WTC11 (cell line): ENCODE data around the gene NALCN. TPM values are rescaled to one million over a fixed set of nuclear protein-coding genes. Genes with fewer than 3 reads are reported as not detected.

Experiments used
- ATAC-seq: fragments of 200-7000 bp; cut with Tn5 transposase; 2 replicates; pipeline ENCODE4 v1.10.0; 2021; ENCODE audit warnings: mild to moderate bottlenecking, moderate library complexity
- CTCF ChIA-PET: fragments of 300-600 bp; sonication (Branson Sonifier 250); formaldehyde crosslinking; loops from one replicate; lab custom pipeline; 2021; ENCODE audit warnings: antibody characterized with exemption; lab: Charles Lee
- POLR2A ChIA-PET: fragments of 350-600 bp; sonication (Branson Sonifier 250); formaldehyde crosslinking; loops from one replicate; lab custom pipeline; 2021; ENCODE audit warnings: antibody characterized with exemption; lab: Charles Lee
- DNase-seq: peaks from one replicate; pipeline ENCODE4 v3.0.0; 2021; ENCODE audit warnings: low spot score
- H3K27ac Mint-ChIP-seq: 2 replicates; pipeline ENCODE4 v1.8.0; 2021; ENCODE audit warnings: mixed read lengths
- H3K27me3 Mint-ChIP-seq: 2 replicates; pipeline ENCODE4 v1.8.0; 2021; ENCODE audit warnings: low read depth, mild to moderate bottlenecking, moderate library complexity, mixed read lengths
- H3K36me3 Mint-ChIP-seq: 2 replicates; pipeline ENCODE4 v1.8.0; 2021; ENCODE audit warnings: mixed read lengths
- H3K4me1 Mint-ChIP-seq: 2 replicates; pipeline ENCODE4 v1.8.0; 2022; ENCODE audit warnings: mixed read lengths
- H3K4me3 Mint-ChIP-seq: 2 replicates; pipeline ENCODE4 v1.8.0; 2021; ENCODE audit warnings: mild to moderate bottlenecking, moderate library complexity, mixed read lengths
- H3K9me3 Mint-ChIP-seq: 2 replicates; pipeline ENCODE4 v1.8.0; 2021; ENCODE audit warnings: mixed read lengths
- CDX4 ChIP-seq: fragments of 250-450 bp; sonication (Bioruptor Pico); IDR thresholded peaks from 2 replicates; pipeline ENCODE4 v1.9.0; 2021; ENCODE audit warnings: moderate library complexity, mild to moderate bottlenecking, inconsistent platforms, borderline replicate concordance
- E2F4 ChIP-seq: sonication (generic); formaldehyde crosslinking; IDR thresholded peaks from 2 replicates; pipeline ENCODE4 v1.8.1; 2022; ENCODE audit warnings: low read depth, mild to moderate bottlenecking, moderate library complexity, missing genetic modification reagents, borderline replicate concordance
- ESRRA ChIP-seq: sonication (generic); formaldehyde crosslinking; IDR thresholded peaks from 2 replicates; pipeline ENCODE4 v1.8.1; 2022; ENCODE audit warnings: mild to moderate bottlenecking, missing genetic modification reagents, borderline replicate concordance
- ETV6 ChIP-seq: sonication (generic); formaldehyde crosslinking; IDR thresholded peaks from 2 replicates; pipeline ENCODE4 v1.8.1; 2022; ENCODE audit warnings: mild to moderate bottlenecking, missing genetic modification reagents
- FOXJ3 ChIP-seq: sonication (generic); formaldehyde crosslinking; IDR thresholded peaks from 2 replicates; pipeline ENCODE4 v1.9.0; 2021; ENCODE audit warnings: missing genetic modification reagents, mild to moderate bottlenecking, borderline replicate concordance
- FOXP1 ChIP-seq: sonication (generic); formaldehyde crosslinking; IDR thresholded peaks from 2 replicates; pipeline ENCODE4 v1.8.0; 2022; ENCODE audit warnings: missing genetic modification reagents, mild to moderate bottlenecking, moderate library complexity, borderline replicate concordance
- FOXP4 ChIP-seq: sonication (generic); formaldehyde crosslinking; IDR thresholded peaks from 2 replicates; pipeline ENCODE4 v1.8.0; 2022; ENCODE audit warnings: mild to moderate bottlenecking, missing genetic modification reagents
- GRHL2 ChIP-seq: fragments of 250-450 bp; sonication (Bioruptor Pico); IDR thresholded peaks from 2 replicates; pipeline ENCODE4 v1.8.0; 2022; ENCODE audit warnings: mild to moderate bottlenecking, moderate library complexity; ENCODE audit not compliant: insufficient replicate concordance, severe bottlenecking
- JUN ChIP-seq: sonication (generic); formaldehyde crosslinking; IDR thresholded peaks from 2 replicates; pipeline ENCODE4 v1.8.0; 2023; ENCODE audit warnings: mild to moderate bottlenecking, missing genetic modification reagents
- KAT7 ChIP-seq: sonication (generic); formaldehyde crosslinking; IDR thresholded peaks from 2 replicates; pipeline ENCODE4 v1.8.1; 2023; ENCODE audit warnings: missing genetic modification reagents, mild to moderate bottlenecking, borderline replicate concordance
- NR1H2 ChIP-seq: sonication (generic); formaldehyde crosslinking; IDR thresholded peaks from 2 replicates; pipeline ENCODE4 v1.9.0; 2021; ENCODE audit warnings: mild to moderate bottlenecking, moderate library complexity, missing genetic modification reagents
- PRRX2 ChIP-seq: fragments of 250-450 bp; sonication (Bioruptor Pico); IDR thresholded peaks from 2 replicates; pipeline ENCODE4 v1.8.0; 2021; ENCODE audit warnings: mild to moderate bottlenecking
- RORB ChIP-seq: fragments of 250-450 bp; sonication (Bioruptor Pico); IDR thresholded peaks from 2 replicates; pipeline ENCODE4 v1.9.0; 2021; ENCODE audit warnings: mild to moderate bottlenecking
- SP1 ChIP-seq: sonication (generic); formaldehyde crosslinking; conservative IDR thresholded peaks from 2 replicates; pipeline ENCODE4 v1.8.1; 2022; ENCODE audit warnings: missing genetic modification reagents
- ZNF121 ChIP-seq: sonication (generic); formaldehyde crosslinking; IDR thresholded peaks from 2 replicates; pipeline ENCODE4 v1.8.0; 2023; ENCODE audit warnings: missing genetic modification reagents
- ZNF671 ChIP-seq: fragments of 250-450 bp; sonication (Bioruptor Pico); IDR thresholded peaks from 2 replicates; pipeline ENCODE4 v1.8.0; 2021; ENCODE audit warnings: mild to moderate bottlenecking
- total RNA-seq: library from RNA; stranded (reverse); gene quantifications from 3 replicates; pipeline ENCODE4 v1.2.3, GENCODE V29; 2021
- TF ChIP-seq, protein P1 (sequence below): fragments of 250-450 bp; sonication (Bioruptor Pico); IDR thresholded peaks from 2 replicates; pipeline ENCODE4 v1.8.0; 2021; ENCODE audit warnings: mild to moderate bottlenecking
- TF ChIP-seq, protein P2 (sequence below): sonication (generic); formaldehyde crosslinking; IDR thresholded peaks from 2 replicates; pipeline ENCODE4 v1.8.1; 2023; ENCODE audit warnings: mild to moderate bottlenecking, missing genetic modification reagents
- TF ChIP-seq, protein P3 (sequence below): sonication (generic); formaldehyde crosslinking; IDR thresholded peaks from 2 replicates; pipeline ENCODE4 v1.8.0; 2022; ENCODE audit warnings: missing genetic modification reagents

The NALCN gene
- total RNA-seq, 1 experiment from 2014 or later = 0.33 TPM

DNA sequence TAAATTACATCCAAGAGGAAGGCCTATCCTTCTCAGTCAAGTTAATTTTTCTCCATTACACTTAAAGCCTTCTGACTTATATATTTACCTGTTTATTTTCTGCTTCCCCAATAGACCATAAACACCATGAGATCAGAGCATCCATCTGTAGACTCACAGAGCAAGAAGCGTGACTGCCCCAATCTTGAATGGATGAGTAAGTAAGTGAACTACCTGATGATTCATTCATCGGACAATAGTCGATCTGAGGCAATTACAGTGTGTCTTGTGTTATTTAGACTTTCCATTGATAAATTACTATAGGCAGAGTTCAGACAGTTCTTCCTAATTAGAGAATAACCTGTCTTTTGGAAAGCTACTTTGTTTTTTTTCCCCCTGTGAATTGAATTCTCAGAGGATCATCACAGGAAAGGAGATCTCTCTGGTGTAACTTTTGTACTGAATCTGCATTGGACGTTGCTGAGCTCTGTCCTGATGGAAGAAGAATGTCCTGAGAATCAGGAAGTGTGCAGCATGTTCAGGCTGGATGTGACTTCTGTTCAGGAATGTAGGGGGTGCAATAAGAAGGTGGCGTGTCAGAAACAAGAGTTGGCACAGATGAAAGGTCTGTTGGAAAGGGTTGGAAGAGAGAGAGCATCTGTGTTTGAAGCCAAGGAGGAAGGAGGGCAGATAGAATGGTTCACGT, 367.0 kb downstream of the NALCN start (continued):
- TF ChIP-seq, protein P1, sequence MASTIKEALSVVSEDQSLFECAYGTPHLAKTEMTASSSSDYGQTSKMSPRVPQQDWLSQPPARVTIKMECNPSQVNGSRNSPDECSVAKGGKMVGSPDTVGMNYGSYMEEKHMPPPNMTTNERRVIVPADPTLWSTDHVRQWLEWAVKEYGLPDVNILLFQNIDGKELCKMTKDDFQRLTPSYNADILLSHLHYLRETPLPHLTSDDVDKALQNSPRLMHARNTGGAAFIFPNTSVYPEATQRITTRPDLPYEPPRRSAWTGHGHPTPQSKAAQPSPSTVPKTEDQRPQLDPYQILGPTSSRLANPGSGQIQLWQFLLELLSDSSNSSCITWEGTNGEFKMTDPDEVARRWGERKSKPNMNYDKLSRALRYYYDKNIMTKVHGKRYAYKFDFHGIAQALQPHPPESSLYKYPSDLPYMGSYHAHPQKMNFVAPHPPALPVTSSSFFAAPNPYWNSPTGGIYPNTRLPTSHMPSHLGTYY (CRISPR knock-in tag) = no peak
- TF ChIP-seq RORB (CRISPR knock-in tag) (no peak), FOXJ3 (CRISPR knock-in tag) (no peak), ETV6 (no peak), ESRRA (CRISPR knock-in tag) (no peak), FOXP4 (CRISPR knock-in tag) (no peak), SP1 (CRISPR knock-in tag) (no peak)
- TF ChIP-seq, protein P2, sequence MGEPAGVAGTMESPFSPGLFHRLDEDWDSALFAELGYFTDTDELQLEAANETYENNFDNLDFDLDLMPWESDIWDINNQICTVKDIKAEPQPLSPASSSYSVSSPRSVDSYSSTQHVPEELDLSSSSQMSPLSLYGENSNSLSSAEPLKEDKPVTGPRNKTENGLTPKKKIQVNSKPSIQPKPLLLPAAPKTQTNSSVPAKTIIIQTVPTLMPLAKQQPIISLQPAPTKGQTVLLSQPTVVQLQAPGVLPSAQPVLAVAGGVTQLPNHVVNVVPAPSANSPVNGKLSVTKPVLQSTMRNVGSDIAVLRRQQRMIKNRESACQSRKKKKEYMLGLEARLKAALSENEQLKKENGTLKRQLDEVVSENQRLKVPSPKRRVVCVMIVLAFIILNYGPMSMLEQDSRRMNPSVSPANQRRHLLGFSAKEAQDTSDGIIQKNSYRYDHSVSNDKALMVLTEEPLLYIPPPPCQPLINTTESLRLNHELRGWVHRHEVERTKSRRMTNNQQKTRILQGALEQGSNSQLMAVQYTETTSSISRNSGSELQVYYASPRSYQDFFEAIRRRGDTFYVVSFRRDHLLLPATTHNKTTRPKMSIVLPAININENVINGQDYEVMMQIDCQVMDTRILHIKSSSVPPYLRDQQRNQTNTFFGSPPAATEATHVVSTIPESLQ (CRISPR knock-in tag) = no peak
- TF ChIP-seq, all 79 proteins: peak for 0

- DNase-seq = no peak
- no peak for ATAC-seq
- POLR2A ChIA-PET = no interaction called here
- peaks cover 30% of the 10 kb centered on the region for H3K4me1 Mint-ChIP-seq
- H3K27me3 Mint-ChIP-seq = peaks cover 3% of the 10 kb centered on the region; the same call in 1 of the 2 replicates
- CTCF ChIA-PET = interaction anchor here (1.4 kb wide), 1 partner anchor 11 kb away, joined by 4 read pairs; no protein-coding TSS in a partner anchor
- no peak overlapping the region for H3K4me3 Mint-ChIP-seq
- no peak overlapping the region for H3K27ac Mint-ChIP-seq
- H3K36me3 Mint-ChIP-seq = peaks cover 2% of the 10 kb centered on the region; the same call in 1 of the 2 replicates
- TF ChIP-seq ZNF671 = no peak
- no peak for TF ChIP-seq PRRX2
- no peak for TF ChIP-seq ZNF121 (CRISPR knock-in tag)
- TF ChIP-seq, protein P3, sequence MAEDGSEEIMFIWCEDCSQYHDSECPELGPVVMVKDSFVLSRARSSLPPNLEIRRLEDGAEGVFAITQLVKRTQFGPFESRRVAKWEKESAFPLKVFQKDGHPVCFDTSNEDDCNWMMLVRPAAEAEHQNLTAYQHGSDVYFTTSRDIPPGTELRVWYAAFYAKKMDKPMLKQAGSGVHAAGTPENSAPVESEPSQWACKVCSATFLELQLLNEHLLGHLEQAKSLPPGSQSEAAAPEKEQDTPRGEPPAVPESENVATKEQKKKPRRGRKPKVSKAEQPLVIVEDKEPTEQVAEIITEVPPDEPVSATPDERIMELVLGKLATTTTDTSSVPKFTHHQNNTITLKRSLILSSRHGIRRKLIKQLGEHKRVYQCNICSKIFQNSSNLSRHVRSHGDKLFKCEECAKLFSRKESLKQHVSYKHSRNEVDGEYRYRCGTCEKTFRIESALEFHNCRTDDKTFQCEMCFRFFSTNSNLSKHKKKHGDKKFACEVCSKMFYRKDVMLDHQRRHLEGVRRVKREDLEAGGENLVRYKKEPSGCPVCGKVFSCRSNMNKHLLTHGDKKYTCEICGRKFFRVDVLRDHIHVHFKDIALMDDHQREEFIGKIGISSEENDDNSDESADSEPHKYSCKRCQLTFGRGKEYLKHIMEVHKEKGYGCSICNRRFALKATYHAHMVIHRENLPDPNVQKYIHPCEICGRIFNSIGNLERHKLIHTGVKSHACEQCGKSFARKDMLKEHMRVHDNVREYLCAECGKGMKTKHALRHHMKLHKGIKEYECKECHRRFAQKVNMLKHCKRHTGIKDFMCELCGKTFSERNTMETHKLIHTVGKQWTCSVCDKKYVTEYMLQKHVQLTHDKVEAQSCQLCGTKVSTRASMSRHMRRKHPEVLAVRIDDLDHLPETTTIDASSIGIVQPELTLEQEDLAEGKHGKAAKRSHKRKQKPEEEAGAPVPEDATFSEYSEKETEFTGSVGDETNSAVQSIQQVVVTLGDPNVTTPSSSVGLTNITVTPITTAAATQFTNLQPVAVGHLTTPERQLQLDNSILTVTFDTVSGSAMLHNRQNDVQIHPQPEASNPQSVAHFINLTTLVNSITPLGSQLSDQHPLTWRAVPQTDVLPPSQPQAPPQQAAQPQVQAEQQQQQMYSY (CRISPR knock-in tag) = no peak
- no peak for TF ChIP-seq NR1H2 (CRISPR knock-in tag)
- no peak for TF ChIP-seq E2F4 (CRISPR knock-in tag)
- TF ChIP-seq JUN (CRISPR knock-in tag) = no peak
- TF ChIP-seq SP1 (CRISPR knock-in tag) = no peak
- TF ChIP-seq CDX4 (CRISPR knock-in tag) = no peak
- no peak for TF ChIP-seq KAT7
- TF ChIP-seq FOXP1 (CRISPR knock-in tag) = no peak
- no peak for TF ChIP-seq GRHL2
- TF ChIP-seq, all 79 proteins: peak for 0
- peaks cover 27% of the 10 kb centered on the region for H3K9me3 Mint-ChIP-seq
Measured at GRCh38 chr13:101036546-101036945, 379.8 kb downstream of the NALCN start.
